HG03521 (cell line): Measurements from ENCODE around the gene FAM124A.

Experiments used
- ATAC-seq: cut with Tn5 transposase; IDR thresholded peaks from one replicate; pipeline ENCODE4 v1.9.1; 2021; ENCODE audit warnings: mild to moderate bottlenecking, moderate library complexity; ENCODE audit not compliant: unreplicated experiment

The FAM124A gene

GRCh38 chr13:51222037-51222685 lies at the start of gene FAM124A:
TSS of gene FAM124A (plus strand) at chr13:51222398. CDS start at chr13:51222502, 104 bp downstream.
- peak; percentile 76 for ATAC-seq

DNA sequence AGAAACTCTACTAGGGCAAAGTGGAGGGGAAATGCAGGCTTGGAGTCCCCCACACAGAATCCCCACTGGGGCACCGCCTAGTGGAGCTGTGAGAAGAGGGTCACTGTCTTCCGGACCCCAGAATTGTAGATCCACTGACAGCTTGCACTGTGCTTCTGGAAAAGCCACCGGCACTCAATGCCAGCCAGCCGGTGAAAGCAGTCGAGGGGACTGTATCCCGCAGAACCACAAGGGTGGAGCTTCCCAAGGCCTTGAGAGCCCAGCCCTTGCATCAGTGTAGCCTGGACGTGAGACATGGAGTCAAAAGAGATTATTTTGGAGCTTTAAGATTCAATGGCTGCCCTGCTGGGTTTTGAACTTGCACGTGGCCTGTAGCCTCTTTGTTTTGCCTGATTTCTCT lies 47.2 kb upstream of the FAM124A start:
- ATAC-seq = no peak

- no peak for ATAC-seq
These were observed 46.6 kb upstream of the FAM124A start for GRCh38 chr13:51175639-51176038.

GRCh38 chr13:51177188-51177587 lies 45.0 kb upstream of the FAM124A start:
- ATAC-seq = no peak

DNA sequence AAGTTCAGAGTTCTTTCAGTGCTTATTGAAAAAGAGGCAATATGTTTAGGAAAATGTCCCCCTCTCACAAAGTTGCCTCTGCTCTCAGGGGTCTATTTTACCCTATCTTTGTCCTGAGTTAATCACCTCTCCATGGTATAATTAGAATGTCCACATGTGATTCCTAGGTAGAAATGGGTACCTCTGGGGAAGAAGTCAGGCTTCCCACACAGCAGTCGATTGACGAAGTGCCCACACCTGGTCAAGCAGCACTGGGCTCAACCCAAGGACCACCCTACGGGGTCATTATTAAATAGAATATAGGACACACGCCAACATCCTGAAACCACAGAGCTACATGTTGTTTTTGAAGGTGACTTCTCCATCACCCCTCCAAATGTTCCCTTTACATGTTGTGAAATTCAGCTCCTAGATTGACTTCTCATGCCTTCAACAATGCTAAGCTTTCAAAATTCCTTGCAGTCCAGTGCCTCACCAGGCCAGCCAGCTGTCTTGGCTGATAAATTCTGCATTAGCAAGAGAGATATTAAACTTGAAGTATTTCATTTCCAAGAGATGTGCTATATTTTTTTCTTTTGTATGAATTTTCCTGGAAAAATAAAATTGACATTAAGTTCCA lies 43.6 kb upstream of the FAM124A start:
- no peak for ATAC-seq

DNA sequence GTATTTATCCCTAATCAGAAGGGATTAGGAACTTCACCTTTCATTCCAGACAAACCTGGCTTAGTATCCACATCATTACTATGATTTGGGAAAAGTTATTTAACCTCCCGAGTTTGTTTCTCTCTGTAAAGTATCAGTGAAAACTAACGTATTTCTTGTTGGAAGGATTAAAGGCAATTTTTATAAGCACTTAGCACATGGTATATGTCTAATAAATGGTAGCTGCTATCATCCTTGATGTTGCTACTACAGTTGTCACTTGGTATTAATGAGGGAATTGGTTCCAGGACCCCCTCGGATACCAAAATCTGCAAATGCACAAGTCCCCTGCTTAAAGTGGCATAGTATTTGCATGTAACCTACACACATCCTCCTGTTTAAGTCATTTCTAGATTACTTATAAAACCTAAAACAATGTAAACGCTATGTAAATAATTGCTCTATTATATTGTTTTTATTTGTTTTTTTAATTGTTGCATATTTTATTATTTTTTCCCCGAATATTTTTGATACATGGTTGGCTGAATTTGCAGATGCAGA lies 42.7 kb upstream of the FAM124A start:
- no peak for ATAC-seq

DNA sequence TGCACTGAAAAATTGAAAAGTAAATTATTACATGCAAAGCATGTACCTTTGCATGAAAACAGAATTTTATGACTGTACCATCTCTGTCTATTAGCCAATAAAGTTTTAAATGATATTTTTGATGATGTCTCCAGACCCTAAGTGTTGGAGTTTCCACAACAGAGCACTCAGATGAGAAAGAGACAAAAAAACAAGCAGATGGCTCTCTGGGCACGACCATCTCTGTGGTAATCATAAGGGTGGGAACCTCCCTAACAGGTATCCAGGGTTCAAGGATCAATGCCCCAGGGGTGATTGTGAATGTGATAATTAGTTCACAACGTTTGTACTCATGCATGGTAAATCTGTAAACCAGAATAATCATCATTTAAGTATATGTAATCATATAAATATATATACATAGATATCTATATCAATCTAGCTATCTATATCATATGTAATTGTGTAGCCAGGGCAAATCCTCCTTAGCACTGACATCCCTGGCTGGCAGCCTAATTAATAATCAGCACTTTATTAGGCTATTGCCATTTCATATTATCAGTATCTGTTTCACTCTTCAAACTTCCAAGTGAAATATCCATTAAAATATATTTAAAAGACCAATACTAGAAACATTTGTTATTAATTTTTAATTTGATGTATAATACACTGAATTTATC lies 41.2 kb upstream of the FAM124A start:
- ATAC-seq = no peak

DNA sequence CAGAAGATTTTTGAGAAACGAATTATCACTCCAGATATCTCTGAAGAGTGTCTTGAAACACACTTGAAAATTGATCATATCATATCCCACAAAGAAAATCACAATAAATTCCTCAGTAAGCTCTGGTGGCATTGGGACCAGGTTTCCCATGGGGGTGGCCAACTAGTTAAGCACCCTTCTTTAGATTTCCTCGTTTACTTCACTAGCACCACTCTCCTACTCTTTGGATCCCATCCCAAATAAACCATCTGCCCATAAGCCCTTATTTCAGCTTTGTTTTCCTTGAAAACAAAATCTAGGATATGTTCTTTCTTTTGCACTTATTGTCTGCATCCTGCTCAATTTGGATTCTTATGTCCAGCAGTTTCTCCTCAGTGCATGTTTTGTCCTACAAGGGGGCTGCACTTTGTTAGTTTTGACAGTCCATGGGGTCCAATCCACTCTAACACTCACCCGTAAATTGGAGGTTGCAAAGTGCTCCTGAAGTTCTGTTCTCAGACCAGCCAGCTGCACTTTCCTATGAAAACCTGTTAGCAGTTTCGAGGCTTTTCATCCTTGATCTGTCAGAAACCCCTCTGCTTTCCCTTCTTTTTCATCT lies 40.3 kb upstream of the FAM124A start:
- no peak for ATAC-seq

- no peak for ATAC-seq
These were observed 30.5 kb upstream of the FAM124A start for GRCh38 chr13:51191743-51192142.

DNA sequence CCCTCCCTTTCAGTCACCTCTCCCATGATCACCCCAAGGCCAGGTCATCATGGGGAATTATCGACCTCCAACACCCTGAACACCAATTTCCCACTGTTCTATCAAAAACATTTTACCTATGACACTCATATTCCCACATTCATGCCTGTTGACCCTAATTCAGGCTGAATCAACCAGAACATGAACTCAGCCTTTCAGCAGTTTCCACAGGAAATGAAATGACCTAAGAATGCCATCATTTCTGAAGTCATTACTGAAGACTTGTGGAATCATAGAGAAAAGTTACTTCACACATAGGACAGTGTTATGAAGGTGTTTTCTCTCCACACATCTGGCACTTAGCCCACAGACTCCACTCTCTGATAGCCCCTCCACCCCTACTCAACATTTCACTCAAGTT lies 29.9 kb upstream of the FAM124A start:
- ATAC-seq = no peak

DNA sequence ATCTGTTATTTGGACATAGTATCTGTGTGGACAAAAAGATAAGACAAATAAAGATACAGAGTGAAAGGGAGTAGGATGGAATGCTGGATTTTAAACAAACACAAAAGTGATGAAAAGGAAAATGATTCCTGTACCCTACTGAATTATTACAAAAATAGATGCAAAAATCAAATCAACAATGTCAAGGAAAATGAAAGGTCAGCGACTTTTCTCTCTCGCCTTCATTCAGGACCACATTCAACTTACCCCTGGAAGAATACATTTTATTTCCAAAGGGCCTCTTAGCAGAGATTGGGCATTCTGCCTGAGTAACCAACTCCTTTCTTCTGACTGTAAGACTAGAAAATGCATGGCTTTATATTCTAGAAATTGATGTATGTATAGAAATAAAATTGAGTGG lies 28.8 kb upstream of the FAM124A start:
- ATAC-seq = no peak

DNA sequence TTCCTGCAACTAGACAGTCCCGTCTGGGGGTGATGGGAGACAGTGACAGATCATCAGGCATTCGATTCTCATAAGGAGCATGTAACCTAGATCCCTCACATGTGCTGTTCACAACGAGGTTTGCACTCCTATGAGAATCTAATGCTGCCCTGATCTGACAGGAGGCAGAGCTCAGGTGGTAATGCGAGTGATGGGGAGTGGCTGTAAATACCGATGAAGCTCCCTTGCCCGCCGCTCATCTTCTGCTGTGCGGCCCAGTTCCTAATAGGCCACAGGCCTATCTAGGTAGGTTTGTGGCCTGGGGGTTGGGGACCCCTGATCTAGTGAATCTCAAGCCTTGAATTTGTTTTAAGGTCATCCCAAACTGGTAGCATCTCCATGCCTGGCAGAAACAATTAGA lies 27.3 kb upstream of the FAM124A start:
- ATAC-seq = no peak

DNA sequence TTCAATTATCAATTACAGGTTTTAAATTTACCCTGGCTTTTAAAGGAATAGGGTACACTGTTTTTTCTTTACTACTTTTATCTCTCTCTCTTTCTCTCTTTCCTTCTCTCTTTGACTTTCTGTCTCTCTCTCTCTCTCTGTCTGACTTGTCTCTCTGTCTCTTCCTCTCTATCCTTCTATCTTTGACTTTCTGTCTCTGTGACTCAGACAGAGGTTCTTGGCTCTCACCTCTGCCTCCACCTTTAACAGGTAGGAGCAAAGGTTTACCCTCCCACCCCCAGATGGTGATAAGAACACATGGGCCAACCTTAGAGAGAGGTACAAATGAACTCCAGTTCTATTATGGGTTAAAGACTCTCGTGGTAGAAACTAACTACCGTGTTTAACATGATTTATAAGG lies 20.3 kb upstream of the FAM124A start:
- ATAC-seq = no peak

GRCh38 chr13:51202477-51203046 lies 19.6 kb upstream of the FAM124A start:
- no peak for ATAC-seq

- no peak for ATAC-seq
These were observed 15.6 kb upstream of the FAM124A start for GRCh38 chr13:51206584-51206983.

- ATAC-seq = no peak
These were observed 14.3 kb upstream of the FAM124A start for GRCh38 chr13:51207881-51208280.

GRCh38 chr13:51208716-51209115 lies 13.5 kb upstream of the FAM124A start:
- ATAC-seq = no peak

DNA sequence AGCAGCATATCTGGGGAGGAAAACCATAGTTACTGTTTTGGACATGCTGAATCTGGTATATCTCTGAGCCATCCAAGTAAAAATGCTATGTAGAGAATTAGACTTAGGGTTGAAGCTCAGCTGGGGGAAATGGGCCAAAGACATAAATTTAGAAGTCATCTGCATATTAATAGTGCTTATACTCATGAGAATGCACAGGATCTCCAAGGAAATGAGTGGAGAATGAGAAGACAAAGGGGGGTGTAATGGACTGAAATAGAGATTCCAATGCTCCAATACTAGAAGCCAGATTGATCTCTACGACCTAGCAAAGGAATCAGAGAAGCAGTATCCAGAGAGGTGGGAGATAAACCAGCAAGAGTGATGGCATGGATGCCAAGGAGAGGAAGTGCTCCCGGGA lies 10.3 kb upstream of the FAM124A start:
- no peak for ATAC-seq

DNA sequence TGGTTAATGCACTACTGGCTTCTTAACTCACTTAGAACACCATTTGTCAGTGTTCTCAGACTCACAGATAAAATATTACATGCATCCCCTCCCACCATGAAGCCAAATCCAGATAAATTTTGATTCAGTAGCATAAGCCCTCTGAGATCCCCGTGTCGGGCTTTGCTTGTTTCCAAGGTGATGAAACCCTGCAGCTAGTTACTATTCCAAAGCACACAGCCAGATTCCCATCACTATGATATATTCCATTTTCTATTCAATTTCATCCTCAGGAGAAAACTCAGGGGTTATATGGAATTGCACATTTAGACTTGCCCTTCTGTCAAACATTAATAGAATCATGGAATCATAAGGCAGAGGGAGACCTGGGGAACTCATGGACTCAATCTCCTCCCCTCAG lies 9.4 kb upstream of the FAM124A start:
- ATAC-seq = no peak

- ATAC-seq = no peak
These were observed 8.9 kb upstream of the FAM124A start for GRCh38 chr13:51213173-51213728.

GRCh38 chr13:51218626-51219025 lies 3.6 kb upstream of the FAM124A start:
- no peak for ATAC-seq
